ENCODE data around the gene OR10G3. TPM values are rescaled to one million over a fixed set of nuclear protein-coding genes. Genes with fewer than 3 reads are reported as not detected.
A peak's percentile ranks its signal among the peaks of the same experiment; 100 is the strongest.

The OR10G3 gene
- total and polyA plus RNA-seq, 2 of the 13 experiments (the other 11 are each of a cell fraction or from before 2014, with no cell fraction given) = not detected

GRCh38 chr14:21528381-21529348, 51.2 kb downstream of the OR10G3 start (continued):
- TF ChIP-seq SAP130 (CRISPR knock-in tag; IDR thresholded peaks at IDR 0.05; ENCODE audit: low read depth) = peak; percentile 86
- no peak for TF ChIP-seq MLXIP (CRISPR knock-in tag; IDR thresholded peaks at IDR 0.05; ENCODE audit: borderline replicate concordance)
- TF ChIP-seq ZNF543 (CRISPR knock-in tag; IDR thresholded peaks at IDR 0.05) = no peak
- TF ChIP-seq NCOA5 (CRISPR knock-in tag; IDR thresholded peaks at IDR 0.05) = no peak
- TF ChIP-seq ZHX2 (IDR thresholded peaks at IDR 0.05; ENCODE audit: low read depth) = peak; percentile 52; the same call in 1 of the 2 replicates
- no peak for TF ChIP-seq ZHX2 (CRISPR knock-in tag; IDR thresholded peaks at IDR 0.05; ENCODE audit: borderline replicate concordance)
- TF ChIP-seq ZNF264 (CRISPR knock-in tag; IDR thresholded peaks at IDR 0.05) = peak; percentile 66; the same call in 1 of the 2 replicates
- 0 out of 2 replicates have a peak, but pooled peaks have one; percentile 53 for TF ChIP-seq ZNF746 (CRISPR knock-in tag; IDR thresholded peaks at IDR 0.05)
- peak; percentile 8; the same call in 1 of the 2 replicates for TF ChIP-seq ZNF292 (CRISPR knock-in tag; IDR thresholded peaks at IDR 0.05; ENCODE audit: borderline replicate concordance, low read depth)
- TF ChIP-seq ZNF326 (CRISPR knock-in tag; IDR thresholded peaks at IDR 0.05; ENCODE audit: borderline replicate concordance) = no peak
- TF ChIP-seq, protein P1, sequence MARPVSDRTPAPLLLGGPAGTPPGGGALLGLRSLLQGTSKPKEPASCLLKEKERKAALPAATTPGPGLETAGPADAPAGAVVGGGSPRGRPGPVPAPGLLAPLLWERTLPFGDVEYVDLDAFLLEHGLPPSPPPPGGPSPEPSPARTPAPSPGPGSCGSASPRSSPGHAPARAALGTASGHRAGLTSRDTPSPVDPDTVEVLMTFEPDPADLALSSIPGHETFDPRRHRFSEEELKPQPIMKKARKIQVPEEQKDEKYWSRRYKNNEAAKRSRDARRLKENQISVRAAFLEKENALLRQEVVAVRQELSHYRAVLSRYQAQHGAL (CRISPR knock-in tag; IDR thresholded peaks at IDR 0.05; ENCODE audit: not compliant biosample characterization) = peak; percentile 76
- no peak for TF ChIP-seq SNRNP70 (IDR thresholded peaks at IDR 0.05; ENCODE audit: low read depth, low read length)
- TF ChIP-seq JUND (CRISPR knock-in tag; IDR thresholded peaks at IDR 0.05) = peak; percentile 67; the same call in 1 of the 2 replicates
- TF ChIP-seq ONECUT2 (CRISPR knock-in tag; IDR thresholded peaks at IDR 0.05) = 0 out of 2 replicates have a peak, but pooled peaks have one; percentile 30
- no peak for TF ChIP-seq ZNF513 (CRISPR knock-in tag; conservative IDR thresholded peaks at IDR 0.05)
- peak; percentile 59; the same call in 1 of the 2 replicates for TF ChIP-seq POLR2G (IDR thresholded peaks at IDR 0.05; ENCODE audit: low read depth, low read length)
- 0 out of 2 replicates have a peak, but pooled peaks have one; percentile 23 for TF ChIP-seq ZIK1 (CRISPR knock-in tag; IDR thresholded peaks at IDR 0.05; ENCODE audit: borderline replicate concordance, low read depth)

Data from HepG2 (cell line).